ENCODE measurements around the gene UCK1.

UCK1 gene

DNA sequence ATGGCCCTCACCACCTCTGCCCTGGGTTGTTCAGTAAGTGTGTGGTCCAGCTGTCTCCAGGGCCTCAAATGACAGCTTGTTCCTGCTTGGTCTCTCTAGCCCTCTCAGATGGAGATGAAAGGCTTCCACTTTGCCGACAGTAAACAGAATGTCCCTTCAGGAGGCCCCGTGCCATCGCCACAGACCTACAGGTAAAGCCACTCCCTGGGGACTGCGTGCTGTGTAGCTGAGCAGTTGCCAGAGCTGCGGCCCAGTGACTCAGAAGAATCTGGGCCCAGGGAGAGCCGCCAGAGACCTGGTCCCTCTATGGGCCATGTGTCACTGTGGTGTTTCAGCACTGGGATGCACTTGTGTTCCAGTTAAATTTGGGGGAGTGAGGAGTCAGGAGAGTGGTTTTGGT is 39.0 kb downstream of the UCK1 start:
- DNase-seq: no peak

DNA sequence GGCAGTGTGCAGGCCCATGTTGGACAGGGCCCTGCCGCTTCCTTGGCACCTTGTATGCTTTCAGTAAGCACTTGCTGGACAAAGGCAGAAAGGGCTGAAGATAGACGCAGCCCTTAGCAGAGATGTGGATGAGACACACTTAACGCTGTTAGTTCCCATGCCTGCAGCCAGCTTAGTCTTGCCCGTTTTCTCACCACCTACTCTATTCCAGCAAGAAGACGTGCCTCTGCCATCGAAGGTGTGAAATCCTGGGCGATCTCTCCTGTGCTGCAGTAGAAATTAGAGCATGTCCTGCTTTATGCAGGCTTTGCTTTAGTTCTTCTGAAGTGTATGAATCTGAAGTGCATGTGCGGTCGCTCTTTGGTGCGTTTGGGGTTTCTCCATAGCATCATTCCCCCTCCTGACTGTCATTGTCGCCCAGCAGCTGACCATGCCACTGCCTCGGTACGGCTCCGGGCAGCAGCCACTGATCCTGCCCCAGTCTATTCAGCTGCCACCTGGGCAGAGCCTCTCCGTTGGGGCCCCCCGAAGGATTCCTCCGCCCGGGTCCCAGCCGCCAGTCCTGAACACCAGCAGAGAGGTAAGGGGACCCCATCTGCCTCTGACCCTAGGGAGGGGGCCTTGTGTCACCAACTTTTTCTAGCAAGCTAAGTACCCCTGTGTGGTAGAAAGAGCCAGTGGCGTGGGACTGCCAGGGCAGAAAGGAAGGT is 39.9 kb downstream of the UCK1 start:
- no peak for DNase-seq

DNA sequence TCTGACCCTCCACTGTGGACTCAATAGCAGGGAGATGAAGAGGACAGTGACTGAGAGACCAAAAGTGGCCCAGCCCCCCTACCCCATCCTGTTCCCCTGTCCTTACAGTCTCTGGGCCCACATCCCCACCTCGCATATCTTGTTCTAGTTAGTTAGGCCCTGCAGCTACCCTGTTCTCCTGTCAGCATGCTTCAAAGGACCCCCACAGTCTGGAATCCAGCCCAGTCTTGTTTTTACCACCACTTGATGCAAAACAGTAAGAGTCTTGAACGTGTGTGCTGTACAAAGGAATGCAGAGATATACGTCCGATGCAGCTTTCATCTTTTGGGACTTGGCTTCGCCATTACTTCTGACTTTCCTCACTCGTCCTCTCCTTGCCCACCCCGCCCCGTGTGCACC is 40.5 kb downstream of the UCK1 start:
- DNase-seq: no peak

DNA sequence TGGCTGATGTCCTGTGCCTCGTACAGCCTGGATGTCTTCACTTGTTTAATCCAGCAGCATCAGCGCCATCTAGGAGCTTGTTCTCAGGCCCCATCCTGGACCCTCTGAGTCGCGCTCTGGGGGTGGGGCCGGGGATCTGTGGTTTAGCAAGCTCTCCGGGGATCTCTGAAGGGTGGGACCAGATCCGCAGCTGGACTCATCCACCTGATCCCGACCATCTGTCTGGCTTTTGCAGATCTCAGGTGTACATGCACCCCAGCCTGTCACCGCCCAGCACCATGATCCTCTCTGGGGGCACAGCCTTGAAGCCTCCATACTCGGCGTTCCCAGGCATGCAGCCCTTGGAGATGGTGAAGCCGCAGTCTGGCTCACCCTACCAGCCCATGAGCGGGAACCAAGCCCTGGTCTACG is 43.4 kb downstream of the UCK1 start:
- no peak for DNase-seq

- no peak for DNase-seq
Observed at GRCh38 chr9:131487001-131487400, 44.1 kb downstream of the UCK1 start.

- DNase-seq: no peak
Observed at GRCh38 chr9:131485728-131486422, 45.2 kb downstream of the UCK1 start.

DNA sequence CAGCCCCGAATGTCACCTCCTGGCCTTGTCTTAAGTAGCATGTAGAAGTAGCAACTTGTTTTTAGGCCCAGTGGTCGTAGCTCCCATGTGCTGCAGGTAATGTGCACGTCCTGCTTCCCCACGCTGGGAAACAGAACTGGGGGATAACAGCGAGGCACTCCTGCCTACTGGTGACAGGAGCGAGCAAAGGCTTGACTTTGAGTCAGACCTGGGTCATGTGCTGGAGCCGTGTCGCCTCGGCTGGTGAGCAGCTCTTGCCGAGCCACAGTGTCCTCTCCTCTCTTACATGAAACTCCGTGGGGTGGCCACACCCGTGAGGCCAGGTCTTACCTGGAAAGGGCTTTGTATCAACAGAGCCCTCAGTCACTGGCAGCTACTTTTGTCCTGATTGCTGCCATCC is 45.9 kb downstream of the UCK1 start:
- no peak for DNase-seq

DNA sequence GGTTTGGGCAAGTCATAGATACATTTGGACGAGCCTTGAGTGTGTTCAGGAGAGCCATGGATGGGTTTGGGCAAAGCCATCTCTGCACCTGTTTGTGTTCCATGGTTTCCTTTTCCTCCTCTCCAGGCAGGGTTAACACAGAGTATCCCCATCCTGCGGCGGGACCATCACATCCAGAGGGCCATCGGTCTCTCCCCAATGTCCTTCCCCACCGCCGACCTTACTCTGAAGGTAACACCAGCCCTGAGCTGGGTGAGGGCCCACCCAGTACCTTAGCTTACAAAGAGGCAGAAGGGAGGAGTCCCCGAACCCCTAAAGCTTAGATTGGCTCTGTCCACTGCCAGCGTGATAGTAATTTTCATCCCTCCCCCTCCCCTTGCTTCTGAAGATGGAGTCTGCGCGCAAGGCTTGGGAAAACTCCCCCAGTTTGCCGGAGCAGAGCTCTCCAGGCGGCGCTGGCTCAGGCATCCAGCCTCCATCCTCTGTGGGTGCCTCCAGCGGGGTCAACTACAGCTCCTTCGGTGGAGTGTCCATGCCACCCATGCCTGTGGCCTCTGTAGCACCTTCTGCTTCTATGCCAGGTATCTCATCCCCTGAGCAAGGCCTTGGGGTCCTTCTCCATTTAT is 46.4 kb downstream of the UCK1 start:
- no peak for DNase-seq

GRCh38 chr9:131484051-131484445 is 47.0 kb downstream of the UCK1 start:
- DNase-seq: no peak

DNA sequence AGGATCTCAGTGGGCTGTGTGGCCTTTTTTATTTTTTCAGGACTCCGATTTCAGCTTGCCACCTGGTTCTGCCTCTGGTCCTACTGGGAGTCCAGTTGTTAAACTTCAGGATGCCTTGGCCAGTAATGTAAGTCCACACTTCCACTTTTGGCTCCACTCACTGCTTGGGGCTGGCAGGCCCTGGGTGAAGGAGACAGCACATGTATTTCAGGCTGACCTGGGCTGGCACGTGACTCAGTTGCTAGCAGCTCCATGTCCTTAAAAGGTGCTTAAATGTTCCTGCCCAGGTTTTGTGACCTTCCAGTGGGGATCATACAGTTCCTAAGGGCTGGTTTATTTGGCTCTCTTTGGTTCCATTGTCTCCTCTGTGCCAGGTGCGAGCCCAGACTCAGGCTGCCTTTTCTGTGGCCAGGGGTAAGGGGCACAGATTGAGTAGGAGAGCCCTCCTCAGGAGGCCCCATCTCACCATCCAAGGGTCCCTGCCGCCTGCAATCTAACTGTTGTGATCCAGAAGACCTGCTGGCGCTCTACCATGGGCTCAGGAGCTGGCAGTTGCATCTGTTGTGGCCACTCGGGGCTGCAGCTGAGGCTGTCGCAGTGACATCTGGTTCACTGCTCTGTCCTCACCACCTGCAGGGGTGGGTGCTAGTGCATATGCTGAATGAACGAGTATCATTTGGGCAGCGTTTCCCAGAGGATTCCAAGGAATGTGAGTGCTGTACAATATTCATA is 47.6 kb downstream of the UCK1 start:
- no peak for DNase-seq

DNA sequence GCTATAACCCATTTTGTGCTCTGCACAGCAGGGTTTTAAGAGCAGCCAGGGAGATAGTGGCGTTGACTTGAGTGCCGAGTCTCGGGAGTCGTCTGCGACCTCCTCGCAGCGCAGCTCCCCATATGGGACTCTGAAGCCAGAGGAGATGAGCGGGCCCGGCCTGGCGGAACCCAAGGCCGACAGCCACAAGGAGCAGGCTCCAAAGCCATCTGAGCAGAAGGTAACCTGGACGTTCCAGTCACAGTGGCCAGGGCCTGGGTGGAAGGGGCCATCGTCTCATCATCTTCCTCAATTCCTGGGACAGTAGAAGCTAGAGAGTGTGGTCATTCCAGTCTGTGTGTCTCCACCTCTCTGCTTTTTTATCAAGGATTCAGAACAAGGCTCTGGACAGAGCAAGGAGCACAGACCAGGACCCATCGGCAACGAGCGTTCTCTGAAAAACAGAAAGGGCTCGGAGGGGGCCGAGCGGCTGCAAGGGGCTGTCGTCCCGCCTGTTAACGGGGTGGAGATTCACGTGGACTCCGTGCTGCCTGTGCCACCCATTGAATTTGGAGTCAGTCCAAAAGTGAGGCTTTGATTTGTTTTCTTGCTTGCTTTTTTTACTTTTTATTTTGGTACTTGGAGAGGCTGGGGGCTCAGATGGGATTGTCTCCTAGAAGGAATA is 48.6 kb downstream of the UCK1 start:
- no peak for DNase-seq

DNA sequence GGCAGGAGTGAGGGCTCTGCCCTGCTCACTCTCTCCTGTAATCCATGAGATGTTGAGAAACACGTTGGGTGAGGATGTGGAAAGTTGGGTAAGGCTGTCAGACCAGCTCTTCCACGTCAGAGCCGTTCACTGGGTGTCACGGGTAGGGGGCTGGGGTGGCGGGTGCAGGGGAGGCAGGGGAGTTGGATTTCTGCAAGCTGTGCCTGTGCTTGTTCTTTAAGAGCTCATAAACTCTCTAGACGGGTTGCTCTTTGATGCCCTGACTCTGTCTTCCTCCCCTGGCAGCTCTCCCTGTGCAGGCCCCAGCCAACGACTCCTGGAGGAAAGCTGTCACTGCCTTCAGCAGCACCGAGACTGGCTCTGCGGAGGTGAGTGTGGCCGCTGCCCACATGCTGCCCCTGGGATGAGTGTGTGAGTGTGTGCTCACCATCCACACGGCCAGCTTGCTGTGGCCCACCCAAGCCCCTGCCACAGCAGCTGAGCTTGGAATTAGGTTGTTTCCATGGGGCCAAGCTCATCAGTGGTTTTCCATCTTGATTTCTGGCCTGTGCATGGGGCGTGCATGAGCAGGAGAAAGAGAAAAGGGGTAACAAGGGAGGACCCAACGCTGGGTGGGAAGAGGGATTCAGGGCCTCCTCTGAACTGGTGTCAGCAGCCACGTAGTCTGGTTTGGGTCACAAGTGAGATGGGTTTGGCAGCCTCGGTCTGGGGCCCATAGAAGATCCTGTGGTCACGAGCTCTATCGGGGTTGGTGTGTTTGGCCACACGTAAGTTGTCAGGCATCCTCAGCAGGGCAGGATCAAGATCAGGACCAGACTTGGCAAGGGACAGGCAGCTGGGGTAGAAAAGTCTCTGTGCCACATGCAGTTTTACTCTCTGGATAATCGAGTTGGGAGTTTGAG is 49.4 kb downstream of the UCK1 start:
- no peak for DNase-seq

DNA sequence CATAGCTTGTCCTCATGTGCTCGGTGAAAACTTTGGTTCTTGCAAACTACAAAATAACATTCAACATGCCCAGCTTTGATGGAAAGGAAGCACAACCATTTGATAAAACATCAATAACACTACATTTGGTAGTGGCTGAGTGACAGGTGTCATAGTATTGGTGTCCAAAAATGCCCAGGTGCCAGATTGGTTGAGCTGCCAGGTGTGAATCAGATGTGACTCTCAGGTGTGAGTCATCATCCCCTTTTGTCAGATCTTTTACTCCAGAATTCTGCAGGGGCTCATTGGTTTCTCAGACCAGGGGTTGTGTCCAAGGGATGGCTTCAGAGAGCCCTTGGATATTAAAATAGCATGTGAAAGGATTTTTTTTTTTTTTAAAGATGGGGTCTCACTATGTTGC is 50.8 kb downstream of the UCK1 start:
- no peak for DNase-seq

DNA sequence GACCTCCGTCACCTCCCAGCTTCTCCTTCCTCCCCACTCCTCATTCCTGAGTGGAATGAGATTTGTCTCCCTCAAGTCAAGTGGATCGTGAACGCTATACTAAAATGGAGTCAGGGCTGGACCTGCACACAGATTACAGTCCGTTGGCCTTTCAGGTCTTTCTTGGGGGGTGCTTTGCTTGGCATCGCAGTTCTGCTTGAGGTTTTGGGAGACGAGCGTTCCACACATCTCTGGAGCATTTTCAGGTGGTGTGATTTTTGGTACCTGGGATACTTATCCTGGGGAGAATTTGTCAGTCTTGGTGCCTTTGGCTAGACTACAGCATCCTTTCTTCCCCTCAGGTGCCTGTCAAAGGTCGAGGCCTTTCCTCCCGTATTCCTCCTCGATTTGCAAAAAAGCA is 52.2 kb downstream of the UCK1 start:
- no peak for DNase-seq

DNA sequence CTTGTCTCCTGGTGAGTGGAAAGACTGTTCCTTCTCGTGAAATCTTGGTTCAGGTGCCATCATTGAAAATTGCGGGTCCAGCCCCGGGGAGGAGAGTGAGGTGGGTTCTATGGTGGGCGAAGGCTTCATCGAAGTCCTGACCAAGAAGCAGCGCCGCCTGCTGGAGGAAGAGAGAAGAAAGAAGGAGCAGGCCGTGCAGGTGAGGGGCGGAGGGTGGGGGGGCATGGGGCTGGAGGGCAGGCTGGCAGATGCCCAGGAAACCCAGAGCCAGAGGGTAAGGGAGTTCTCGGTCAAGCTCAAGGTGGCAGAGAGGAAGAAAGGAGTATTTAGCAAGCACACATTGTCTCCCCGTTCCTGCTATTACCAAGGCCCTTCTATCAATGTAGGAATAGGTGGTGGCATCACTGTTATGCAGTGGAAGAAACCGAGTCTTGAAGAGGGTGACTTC is 52.6 kb downstream of the UCK1 start:
- DNase-seq: no peak

- DNase-seq: no peak
Observed at GRCh38 chr9:131477816-131478419, 53.1 kb downstream of the UCK1 start.

DNA sequence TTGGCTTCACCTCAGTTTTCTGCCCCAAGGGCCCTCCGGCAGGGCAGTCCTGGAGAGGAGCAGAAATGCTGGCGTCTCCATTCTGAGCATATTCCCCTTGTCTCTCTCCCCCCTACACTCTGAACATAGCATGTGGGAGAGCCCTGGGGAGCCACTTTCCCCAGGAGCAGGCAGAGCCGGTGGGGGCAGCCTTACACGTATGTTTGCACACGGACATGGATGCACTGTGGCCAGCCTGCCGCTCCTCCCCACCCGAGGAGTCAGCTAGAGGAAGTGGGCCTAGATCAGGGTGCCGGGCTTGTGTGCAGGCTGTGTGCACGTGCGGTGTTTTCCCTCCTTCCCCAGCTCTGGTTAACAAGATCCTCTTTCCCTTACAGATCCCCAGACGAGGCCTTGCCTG is 53.7 kb downstream of the UCK1 start:
- no peak for DNase-seq

GRCh38 chr9:131476777-131477345 is 54.2 kb downstream of the UCK1 start:
- DNase-seq: no peak

DNA sequence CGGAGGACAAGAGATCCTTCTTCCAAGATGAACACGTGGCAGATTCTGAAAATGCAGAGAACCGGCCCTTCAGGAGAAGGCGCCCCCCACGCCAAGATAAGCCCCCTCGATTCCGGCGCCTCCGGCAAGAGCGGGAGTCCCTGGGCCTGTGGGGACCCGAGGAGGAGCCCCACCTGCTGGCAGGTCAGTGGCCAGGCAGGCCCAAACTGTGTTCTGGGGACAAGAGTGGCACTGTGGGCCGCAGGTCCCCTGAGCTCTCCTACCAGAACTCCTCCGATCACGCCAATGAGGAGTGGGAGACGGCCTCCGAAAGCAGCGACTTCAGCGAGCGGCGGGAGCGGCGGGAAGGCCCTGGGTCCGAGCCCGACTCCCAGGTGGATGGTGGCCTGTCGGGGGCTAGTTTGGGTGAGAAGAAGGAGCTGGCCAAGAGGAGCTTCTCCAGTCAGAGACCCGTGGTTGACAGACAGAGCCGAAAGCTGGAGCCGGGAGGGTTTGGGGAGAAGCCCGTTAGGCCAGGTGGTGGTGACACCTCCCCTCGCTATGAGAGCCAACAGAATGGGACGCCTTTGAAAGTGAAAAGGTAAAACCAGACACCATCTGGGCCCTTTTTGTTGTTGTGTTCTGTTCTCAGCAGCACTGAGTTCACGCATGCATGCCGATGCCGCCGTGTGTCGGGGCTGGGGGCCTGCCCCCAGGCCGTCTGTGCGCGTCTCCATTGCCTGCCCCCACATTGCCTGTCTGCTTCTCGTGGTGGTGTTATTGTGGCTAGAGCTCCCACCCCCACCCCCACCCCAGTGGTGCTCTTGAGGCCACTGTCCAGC is 54.9 kb downstream of the UCK1 start:
- DNase-seq: no peak

Measured in SIG-M5 (cell line).